Endodermal cell (in vitro differentiated cells): ENCODE measurements around the gene ANKRD44. TPM values are rescaled to one million over a fixed set of nuclear protein-coding genes. Genes with fewer than 3 reads are reported as not detected.

Experiments
- DNase-seq: peaks from one replicate; pipeline ENCODE4 v3.0.0-alpha.2; 2017
- H3K27ac ChIP-seq: 2 replicates; pipeline ENCODE4 v1.5.1; 2013; ENCODE audit warnings: mild to moderate bottlenecking, low read depth, low read length, moderate library complexity
- H3K27me3 ChIP-seq: 2 replicates; pipeline ENCODE4 v1.6.1; 2013; ENCODE audit warnings: mild to moderate bottlenecking, low read length, moderate library complexity; ENCODE audit not compliant: insufficient read depth, control insufficient read depth, poor library complexity, severe bottlenecking
- H3K36me3 ChIP-seq: 2 replicates; pipeline ENCODE4 v1.7.0; 2013; ENCODE audit warnings: mild to moderate bottlenecking, low read length, moderate library complexity; ENCODE audit not compliant: control insufficient read depth, insufficient read depth
- H3K4me1 ChIP-seq: one replicate; pipeline ENCODE4 v1.7.0; 2013; ENCODE audit warnings: low read length; ENCODE audit not compliant: control insufficient read depth, insufficient read depth
- H3K4me3 ChIP-seq: 2 replicates; pipeline ENCODE4 v1.5.1; 2013; ENCODE audit warnings: mild to moderate bottlenecking, low read length, moderate library complexity
- H3K9ac ChIP-seq: 2 replicates; pipeline ENCODE4 v1.6.1; 2013; ENCODE audit warnings: mild to moderate bottlenecking, low read length, moderate library complexity; ENCODE audit not compliant: poor library complexity, severe bottlenecking; ENCODE audit errors: extremely low read depth
- H3K9me3 ChIP-seq: 2 replicates; pipeline ENCODE4 v1.6.1; 2013; ENCODE audit warnings: mild to moderate bottlenecking, low read length, moderate library complexity; ENCODE audit not compliant: control insufficient read depth
- H3K27ac Mint-ChIP-seq: 2 replicates; pipeline ENCODE4 v1.8.0; 2020; ENCODE audit warnings: mixed read lengths
- H3K27me3 Mint-ChIP-seq: 2 replicates; pipeline ENCODE4 v1.8.0; 2021; ENCODE audit warnings: mild to moderate bottlenecking, mixed read lengths; ENCODE audit not compliant: insufficient read depth
- H3K36me3 Mint-ChIP-seq: 2 replicates; pipeline ENCODE4 v1.8.0; 2020; ENCODE audit warnings: low read depth, mixed read lengths
- H3K4me1 Mint-ChIP-seq: 2 replicates; pipeline ENCODE4 v1.8.0; 2020; ENCODE audit warnings: mixed read lengths
- H3K4me3 Mint-ChIP-seq: 2 replicates; pipeline ENCODE4 v1.8.0; 2020; ENCODE audit warnings: mild to moderate bottlenecking, moderate library complexity, mixed read lengths
- H3K9me3 Mint-ChIP-seq: 2 replicates; pipeline ENCODE4 v1.8.0; 2020; ENCODE audit warnings: mild to moderate bottlenecking, mixed read lengths
- WGBS, 2 experiments: methylation state at CpG; one replicate each; pipeline versions ENCODE4 v1.1.5 to v1.1.7; 2013; ENCODE audit warnings: missing lambda C conversion rate in 2 of 2, mixed read lengths in 1 of 2; ENCODE audit not compliant: insufficient coverage in 1 of 2, insufficient read length in 1 of 2; 5-methylcytosine and 5-hydroxymethylcytosine counted together
- total RNA-seq, 2 donors: library from RNA; stranded (reverse); fragmentation: NEBNext Ultra II Directional in 1 of 2; extraction: Animal tissue kit (Norgen Biotek cat#: 25700) in 1 of 2; gene quantifications; 2 replicates in 1 of 2; 3 replicates in 1 of 2; pipeline ENCODE4 v1.2.1, GENCODE V29; 2021
- TF ChIP-seq, protein P1 (sequence below): fragments of 200-600 bp; sonication (generic); conservative IDR thresholded peaks from 2 replicates; pipeline ENCODE4 v1.5.0; 2021; ENCODE audit warnings: antibody characterized with exemption, mild to moderate bottlenecking

The ANKRD44 gene
- total RNA-seq, 2 donors from 2014 or later = 6.2 to 10.6 TPM

DNA sequence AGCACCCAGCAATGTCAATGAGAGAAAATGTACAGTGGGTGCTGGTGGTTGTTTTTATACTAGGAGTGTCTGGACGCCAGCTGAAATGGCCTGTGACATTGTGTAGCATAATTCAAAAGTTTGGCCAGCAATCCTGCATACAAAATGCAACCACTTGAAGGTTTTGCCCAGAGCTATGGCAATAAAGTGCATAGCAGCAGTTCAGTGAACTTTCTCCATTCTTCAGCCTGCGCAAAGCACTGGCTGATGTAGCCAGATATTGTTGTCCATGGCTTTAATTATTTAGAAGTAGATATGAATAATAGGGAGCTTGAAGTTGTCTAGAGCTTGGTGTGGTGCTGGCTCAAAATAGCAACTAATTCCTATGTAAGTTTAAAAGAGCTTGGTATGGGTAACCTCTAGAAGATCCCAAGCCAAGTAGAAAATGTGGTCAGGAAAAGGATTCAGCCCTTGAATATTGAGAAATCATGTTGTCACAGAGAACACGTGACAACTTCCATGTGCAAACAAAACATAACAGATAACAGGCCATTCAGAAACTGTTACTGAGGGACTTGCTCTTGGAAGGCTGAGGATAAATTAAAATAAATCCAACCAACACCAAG lies 350.7 kb downstream of the ANKRD44 start:
- Histone ChIP-seq H3K36me3 (no peaks in the 10 kb centered on the region), H3K27me3 (no peaks in the 10 kb centered on the region), H3K9ac (no peak overlapping the region), H3K4me3 (no peak overlapping the region), H3K4me1 (peaks cover 7% of the 10 kb centered on the region), H3K9me3 (peaks cover 8% of the 10 kb centered on the region), H3K27ac (no peak overlapping the region)
- peaks cover 8% of the 10 kb centered on the region for H3K9me3 Mint-ChIP-seq
- WGBS, 2 experiments = 94 to 95% methylated on average over 3 of the region's 3 CpGs
- peaks cover 45% of the 10 kb centered on the region for H3K4me1 Mint-ChIP-seq
- no peak for DNase-seq
- H3K36me3 Mint-ChIP-seq = no peaks in the 10 kb centered on the region
- H3K4me3 Mint-ChIP-seq = no peak overlapping the region
- TF ChIP-seq, protein P1, sequence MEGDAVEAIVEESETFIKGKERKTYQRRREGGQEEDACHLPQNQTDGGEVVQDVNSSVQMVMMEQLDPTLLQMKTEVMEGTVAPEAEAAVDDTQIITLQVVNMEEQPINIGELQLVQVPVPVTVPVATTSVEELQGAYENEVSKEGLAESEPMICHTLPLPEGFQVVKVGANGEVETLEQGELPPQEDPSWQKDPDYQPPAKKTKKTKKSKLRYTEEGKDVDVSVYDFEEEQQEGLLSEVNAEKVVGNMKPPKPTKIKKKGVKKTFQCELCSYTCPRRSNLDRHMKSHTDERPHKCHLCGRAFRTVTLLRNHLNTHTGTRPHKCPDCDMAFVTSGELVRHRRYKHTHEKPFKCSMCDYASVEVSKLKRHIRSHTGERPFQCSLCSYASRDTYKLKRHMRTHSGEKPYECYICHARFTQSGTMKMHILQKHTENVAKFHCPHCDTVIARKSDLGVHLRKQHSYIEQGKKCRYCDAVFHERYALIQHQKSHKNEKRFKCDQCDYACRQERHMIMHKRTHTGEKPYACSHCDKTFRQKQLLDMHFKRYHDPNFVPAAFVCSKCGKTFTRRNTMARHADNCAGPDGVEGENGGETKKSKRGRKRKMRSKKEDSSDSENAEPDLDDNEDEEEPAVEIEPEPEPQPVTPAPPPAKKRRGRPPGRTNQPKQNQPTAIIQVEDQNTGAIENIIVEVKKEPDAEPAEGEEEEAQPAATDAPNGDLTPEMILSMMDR = no peak
- no peaks in the 10 kb centered on the region for H3K27me3 Mint-ChIP-seq
- no peak overlapping the region for H3K27ac Mint-ChIP-seq

DNA sequence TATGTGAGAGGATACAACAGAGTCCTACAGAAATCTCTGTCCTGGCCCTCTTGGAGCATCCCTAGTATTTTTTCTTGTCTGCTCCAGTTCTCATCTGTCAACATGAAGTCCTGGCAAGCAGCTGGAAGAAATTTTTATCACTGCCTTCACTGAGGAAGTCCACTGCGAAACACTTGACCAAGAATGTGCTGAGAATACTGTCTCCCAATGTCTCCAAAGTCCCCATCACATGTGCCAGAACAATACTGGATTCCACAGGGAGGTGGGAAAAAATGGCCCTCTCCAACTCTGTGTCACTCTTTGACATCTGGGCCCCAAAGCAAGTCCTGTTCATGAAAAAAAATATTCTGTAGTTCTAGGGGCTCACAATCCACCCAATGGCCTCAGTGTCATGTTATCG lies 351.3 kb downstream of the ANKRD44 start:
- H3K27ac Mint-ChIP-seq = no peak overlapping the region
- H3K4me1 Mint-ChIP-seq = peaks cover 50% of the 10 kb centered on the region
- H3K9me3 Mint-ChIP-seq = peaks cover 8% of the 10 kb centered on the region

DNA sequence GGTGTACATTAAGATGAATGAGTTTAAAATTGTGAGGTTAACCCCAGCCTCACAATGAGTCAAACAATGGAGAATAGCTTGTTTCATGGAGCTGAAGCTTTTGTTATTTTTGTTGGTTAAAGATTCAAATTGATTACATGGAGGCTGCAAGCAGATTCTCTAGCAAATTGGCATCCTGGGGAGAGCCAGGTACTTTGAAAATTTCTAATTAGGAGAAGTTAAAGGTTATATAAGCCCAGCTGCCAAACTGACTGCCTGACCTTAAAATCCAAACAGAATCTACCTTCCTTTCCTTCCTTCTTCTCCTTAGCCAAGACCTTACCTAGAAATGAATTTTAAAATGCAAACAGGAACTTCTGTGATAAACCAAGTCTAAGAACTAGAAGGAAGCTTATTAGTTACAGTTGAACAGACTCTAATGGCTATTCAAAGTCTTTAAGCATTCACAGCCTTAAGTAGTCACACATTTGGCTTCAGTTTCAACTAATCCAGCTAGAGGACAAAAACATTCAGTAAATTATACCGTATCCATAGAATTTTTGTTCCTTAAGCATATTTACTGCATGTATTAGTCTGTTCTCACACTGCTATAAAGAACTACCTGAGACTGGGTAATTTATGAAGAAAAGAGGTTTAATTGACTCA lies 352.6 kb downstream of the ANKRD44 start:
- Histone ChIP-seq H3K4me1 (peaks cover 9% of the 10 kb centered on the region), H3K27ac (no peak overlapping the region), H3K4me3 (peak overlapping the region; percentile 39), H3K36me3 (no peaks in the 10 kb centered on the region), H3K27me3 (no peaks in the 10 kb centered on the region), H3K9me3 (peaks cover 7% of the 10 kb centered on the region), H3K9ac (no peak overlapping the region)
- TF ChIP-seq, protein P1 = no peak
- Mint-ChIP-seq H3K9me3 (peaks cover 8% of the 10 kb centered on the region), H3K4me3 (no peak overlapping the region), H3K27ac (peak overlapping the region; percentile 85), H3K27me3 (no peaks in the 10 kb centered on the region), H3K36me3 (no peaks in the 10 kb centered on the region), H3K4me1 (peaks cover 49% of the 10 kb centered on the region)
- DNase-seq = no peak
- WGBS, 2 experiments = 86 to 100% methylated on average over 1 of the region's 1 CpG

More for the DNA sequence above, 351.3 kb downstream of the ANKRD44 start:
- DNase-seq = no peak
- Mint-ChIP-seq H3K36me3 (no peaks in the 10 kb centered on the region), H3K4me3 (no peak overlapping the region), H3K27me3 (no peaks in the 10 kb centered on the region)
- Histone ChIP-seq H3K9me3 (peaks cover 8% of the 10 kb centered on the region), H3K27ac (no peak overlapping the region), H3K27me3 (no peaks in the 10 kb centered on the region), H3K36me3 (no peaks in the 10 kb centered on the region), H3K4me1 (peaks cover 7% of the 10 kb centered on the region), H3K9ac (no peak overlapping the region), H3K4me3 (peak overlapping the region; percentile 39)
- 67 to 86% methylated on average over 1 to 2 of the region's 2 CpGs for WGBS, 2 experiments
- TF ChIP-seq, protein P1 = no peak
